AG04450 (cell line): Measurements from ENCODE around the gene SRRT. TPM values are rescaled to one million over a fixed set of nuclear protein-coding genes. Genes with fewer than 3 reads are reported as not detected.

Experiments
- CTCF ChIA-PET: fragments of 300-600, 350-600 bp; formaldehyde crosslinking; extraction: SDS; loops from one replicate; lab custom pipeline; 2022; ENCODE audit warnings: antibody characterized with exemption, inconsistent platforms; lab: Charles Lee
- POLR2A ChIA-PET: fragments of 350-600 bp; formaldehyde crosslinking; extraction: SDS; loops from one replicate; lab custom pipeline; 2021; ENCODE audit warnings: antibody characterized with exemption, inconsistent platforms; lab: Yijun Ruan, JAX
- DNase-seq: peaks from one replicate; pipeline ENCODE4 v3.0.0-alpha.2; 2011; ENCODE audit warnings: low read depth, low spot score
- H3K27ac ChIP-seq: one replicate; pipeline ENCODE4 v1.5.1; 2012; ENCODE audit warnings: low read depth, low read length, control low read depth
- H3K27me3 ChIP-seq: one replicate; pipeline ENCODE4 v1.6.0; 2012; ENCODE audit warnings: low read length; ENCODE audit not compliant: control insufficient read depth, insufficient read depth
- H3K4me3 ChIP-seq: 2 replicates; pipeline ENCODE4 v1.5.1; 2011; ENCODE audit warnings: mild to moderate bottlenecking, low read depth, low read length, control low read depth
- H3K9me3 ChIP-seq: 2 replicates; pipeline ENCODE4 v1.5.1; 2012; ENCODE audit warnings: low read length; ENCODE audit not compliant: control insufficient read depth, insufficient read depth
- CTCF ChIP-seq: IDR thresholded peaks from 2 replicates; pipeline ENCODE4 v1.5.1; 2011; ENCODE audit warnings: low read depth, low read length, control low read depth, inconsistent platforms
- polyA plus RNA-seq: library from polyadenylated mRNA; depleted of rRNA; stranded (reverse); fragments of >200 nt; gene quantifications from 2 replicates; pipeline ENCODE4 v1.2.3, GENCODE V29; 2011

SRRT gene
- polyA plus RNA-seq, 1 experiment = 42.4 TPM

- Histone ChIP-seq H3K27ac (no peak overlapping the region), H3K4me3 (no peak overlapping the region), H3K27me3 (no peaks in the 10 kb centered on the region), H3K9me3 (no peaks in the 10 kb centered on the region; the same call in 1 of the 2 replicates)
- DNase-seq = no peak
- CTCF ChIA-PET = no interaction called here
- POLR2A ChIA-PET = no interaction called here
- TF ChIP-seq CTCF = no peak
Observed at GRCh38 chr7:100879685-100880261, 4.9 kb downstream of the SRRT start.

GRCh38 chr7:100880645-100881044 is 5.7 kb downstream of the SRRT start:
- Histone ChIP-seq H3K4me3 (no peak overlapping the region), H3K9me3 (peaks cover 5% of the 10 kb centered on the region; the same call in 1 of the 2 replicates), H3K27me3 (no peaks in the 10 kb centered on the region), H3K27ac (no peak overlapping the region)
- CTCF ChIA-PET = interaction anchor here (0.6 kb wide), 1 partner anchor 224 kb away, joined by 5 read pairs; no protein-coding TSS in a partner anchor
- no peak for DNase-seq
- POLR2A ChIA-PET = interaction anchor here (0.6 kb wide), 1 partner anchor 199 kb away, joined by 3 read pairs; no protein-coding TSS in a partner anchor
- TF ChIP-seq CTCF = no peak

- ChIA-PET CTCF (interaction anchor here (0.6 kb wide), 1 partner anchor 224 kb away, joined by 5 read pairs; no protein-coding TSS in a partner anchor), POLR2A (interaction anchor here (0.6 kb wide), 1 partner anchor 199 kb away, joined by 3 read pairs; no protein-coding TSS in a partner anchor)
- peaks cover 5% of the 10 kb centered on the region; the same call in 1 of the 2 replicates for H3K9me3 ChIP-seq
- no peaks in the 10 kb centered on the region for H3K27me3 ChIP-seq
- TF ChIP-seq CTCF = no peak
- no peak overlapping the region for H3K27ac ChIP-seq
- no peak for DNase-seq
- no peak overlapping the region for H3K4me3 ChIP-seq
Observed at GRCh38 chr7:100881136-100881535, 6.2 kb downstream of the SRRT start.

GRCh38 chr7:100882201-100882600 is 7.3 kb downstream of the SRRT start:
- Histone ChIP-seq H3K27me3 (no peaks in the 10 kb centered on the region), H3K4me3 (no peak overlapping the region), H3K9me3 (peaks cover 5% of the 10 kb centered on the region; the same call in 1 of the 2 replicates), H3K27ac (no peak overlapping the region)
- TF ChIP-seq CTCF = no peak
- CTCF ChIA-PET = no interaction called here
- DNase-seq = no peak
- POLR2A ChIA-PET = no interaction called here

DNA sequence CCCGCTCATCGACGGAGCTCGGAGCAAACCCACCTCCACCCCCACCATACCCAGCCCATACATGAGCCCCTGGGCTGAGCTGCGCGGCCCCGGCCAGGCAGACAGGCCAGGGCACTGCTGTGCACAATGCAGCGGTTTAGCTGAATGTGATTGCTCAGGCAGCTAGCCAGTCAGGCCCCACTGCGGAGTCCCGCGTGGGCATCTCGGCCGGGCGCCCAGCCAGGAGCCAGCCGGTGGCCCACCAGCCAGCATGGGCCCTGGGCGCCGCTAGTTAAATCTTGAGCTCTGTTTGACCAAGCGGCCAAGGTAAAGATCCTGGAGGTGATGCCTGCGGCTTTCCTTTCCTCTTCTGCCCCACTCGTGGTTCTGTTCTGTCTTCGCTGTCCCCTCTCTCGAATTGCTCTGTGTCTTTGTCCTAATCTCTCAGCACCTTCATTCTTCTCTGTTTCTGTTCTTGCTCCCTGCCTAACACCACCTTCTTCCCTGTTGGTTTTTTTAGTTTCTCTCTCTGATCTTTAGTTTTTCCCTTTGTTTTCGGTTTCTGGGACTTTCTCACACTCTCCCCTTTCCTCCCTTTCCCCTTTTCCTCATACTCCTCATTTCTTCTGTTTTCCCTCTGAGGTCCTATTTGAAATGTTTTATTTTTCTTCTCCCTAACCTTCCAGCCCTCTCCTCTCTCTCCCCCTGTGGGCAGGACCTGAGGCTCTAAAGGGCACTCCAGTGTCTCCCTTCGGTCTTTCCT is 8.1 kb downstream of the SRRT start:
- DNase-seq = no peak
- Histone ChIP-seq H3K27ac (no peak overlapping the region), H3K27me3 (no peaks in the 10 kb centered on the region), H3K4me3 (no peak overlapping the region), H3K9me3 (peaks cover 8% of the 10 kb centered on the region; the same call in 1 of the 2 replicates)
- CTCF ChIA-PET = no interaction called here
- POLR2A ChIA-PET = no interaction called here
- no peak for TF ChIP-seq CTCF
